SJCRH30 (cell line): Measurements from ENCODE around the gene DIPK1B. TPM values are rescaled to one million over a fixed set of nuclear protein-coding genes. Genes with fewer than 3 reads are reported as not detected.

Experiments used
- DNase-seq, 2 experiments: peaks; one replicate each; pipeline ENCODE4 v3.0.0-alpha.2; 2015 to 2020
- H3K27ac ChIP-seq: fragments of 250-450 bp; sonication (Bioruptor Pico); 2 replicates; pipeline ENCODE4 v1.5.1; 2020; ENCODE audit warnings: mild to moderate bottlenecking, moderate library complexity
- H3K27me3 ChIP-seq: fragments of 250-450 bp; sonication (Bioruptor Pico); 2 replicates; pipeline ENCODE4 v1.5.1; 2020; ENCODE audit warnings: mild to moderate bottlenecking, moderate library complexity
- H3K36me3 ChIP-seq: fragments of 250-450 bp; sonication (Bioruptor Pico); 2 replicates; pipeline ENCODE4 v1.5.1; 2020; ENCODE audit warnings: mild to moderate bottlenecking, moderate library complexity
- H3K4me1 ChIP-seq: fragments of 250-450 bp; sonication (Bioruptor Pico); 2 replicates; pipeline ENCODE4 v1.5.1; 2020; ENCODE audit warnings: mild to moderate bottlenecking, moderate library complexity
- H3K4me3 ChIP-seq: fragments of 250-450 bp; sonication (Bioruptor Pico); 2 replicates; pipeline ENCODE4 v1.5.1; 2020; ENCODE audit warnings: mild to moderate bottlenecking, moderate library complexity
- H3K9me3 ChIP-seq: fragments of 250-450 bp; sonication (Bioruptor Pico); replicated peaks from 2 replicates; pipeline ENCODE4 v1.5.1; 2020; ENCODE audit warnings: mild to moderate bottlenecking, moderate library complexity
- total RNA-seq: library from RNA; depleted of rRNA; stranded (reverse); fragments of >200 nt; shearing (Covaris generic); gene quantifications from 2 replicates; pipeline ENCODE4 v1.2.3, GENCODE V29; 2014; rRNA removed

Gene DIPK1B
- total RNA-seq: 5.0 and 6.1 TPM in 2 replicates

- no peaks in the 10 kb centered on the region for H3K36me3 ChIP-seq
- no peak within 1 kb of the TSS for H3K27ac ChIP-seq
- H3K4me1 ChIP-seq: peaks cover 27% of the 10 kb centered on the region
- H3K9me3 ChIP-seq: no peaks in the 10 kb centered on the region
- H3K4me3 ChIP-seq: peak within 1 kb of the TSS; percentile 49
- peaks cover 42% of the 10 kb centered on the region for H3K27me3 ChIP-seq
- peak; percentile 26 to 52 for DNase-seq
Observed at GRCh38 chr9:136711751-136712689, at the start of gene DIPK1B. DIPK1B (plus strand) TSS chr9:136712572; CDS start chr9:136712666, 94 bp downstream.

GRCh38 chr9:136662656-136663581 is 49.5 kb upstream of the DIPK1B start, which contains the start of gene EGFL7:
EGFL7 (plus strand) TSS chr9:136662916; CDS start chr9:136668283, 5,367 bp downstream.
- DNase-seq: no peak
- no peaks in the 10 kb centered on the region for H3K36me3 ChIP-seq
- H3K27me3 ChIP-seq: peaks cover 87% of the 10 kb centered on the region
- no peak within 1 kb of the TSS for H3K27ac ChIP-seq
- H3K9me3 ChIP-seq: no peaks in the 10 kb centered on the region
- H3K4me1 ChIP-seq: peaks cover 29% of the 10 kb centered on the region
- H3K4me3 ChIP-seq: no peak within 1 kb of the TSS

- Histone ChIP-seq H3K27me3 (peaks cover 87% of the 10 kb centered on the region), H3K4me1 (peaks cover 35% of the 10 kb centered on the region), H3K27ac (no peak overlapping the region), H3K36me3 (no peaks in the 10 kb centered on the region), H3K9me3 (no peaks in the 10 kb centered on the region), H3K4me3 (no peak overlapping the region)
- no peak for DNase-seq
Observed at GRCh38 chr9:136664000-136664915, 48.1 kb upstream of the DIPK1B start.

- H3K4me1 ChIP-seq: peaks cover 35% of the 10 kb centered on the region
- no peak overlapping the region for H3K4me3 ChIP-seq
Observed at GRCh38 chr9:136665111-136665703, 47.2 kb upstream of the DIPK1B start.

DNA sequence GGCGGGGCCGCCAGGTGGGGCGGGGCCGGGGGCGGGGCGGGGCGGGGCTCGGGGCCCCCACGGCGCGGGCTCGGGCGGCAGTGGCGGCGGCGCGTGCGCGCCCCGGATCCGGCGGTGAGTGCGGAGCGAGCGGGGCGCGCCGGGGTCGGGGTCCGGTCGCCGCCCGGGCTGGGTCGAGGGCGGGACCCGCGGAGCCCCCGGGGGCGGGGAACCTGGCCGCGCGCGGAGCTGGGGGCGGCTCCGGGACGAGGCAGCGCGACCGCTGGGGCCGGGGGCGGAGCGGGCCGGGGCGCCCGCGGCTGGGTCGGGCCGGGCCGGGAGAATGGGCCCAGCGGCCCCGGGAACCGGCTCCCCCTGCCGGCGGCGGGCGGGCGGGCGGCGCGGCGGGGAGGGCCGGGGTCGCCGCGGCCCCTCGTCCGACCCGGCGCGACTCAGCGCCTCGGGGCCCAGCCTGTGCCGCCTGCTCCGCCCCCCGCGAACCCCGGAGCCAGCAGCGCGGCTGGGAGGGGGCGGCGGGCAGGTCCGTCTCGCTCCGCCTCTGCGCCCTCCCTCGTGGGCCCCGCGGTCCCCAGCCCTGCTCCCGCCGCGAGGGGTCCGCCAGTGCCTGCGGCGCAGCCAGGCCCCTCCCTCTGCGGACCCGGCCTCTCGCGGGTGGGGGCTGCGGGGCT is 46.5 kb upstream of the DIPK1B start:
- DNase-seq: no peak
- Histone ChIP-seq H3K4me1 (peaks cover 35% of the 10 kb centered on the region), H3K4me3 (peak overlapping the region; percentile 27; the same call in 1 of the 2 replicates), H3K36me3 (no peaks in the 10 kb centered on the region), H3K27ac (no peak overlapping the region), H3K27me3 (peaks cover 86% of the 10 kb centered on the region), H3K9me3 (no peaks in the 10 kb centered on the region)

More at GRCh38 chr9:136665111-136665703, 47.2 kb upstream of the DIPK1B start:
- peaks cover 87% of the 10 kb centered on the region for H3K27me3 ChIP-seq
- H3K36me3 ChIP-seq: no peaks in the 10 kb centered on the region
- H3K9me3 ChIP-seq: no peaks in the 10 kb centered on the region
- no peak for DNase-seq
- H3K27ac ChIP-seq: no peak overlapping the region

GRCh38 chr9:136666372-136667213 is 45.8 kb upstream of the DIPK1B start:
- H3K4me3 ChIP-seq: peak overlapping the region; percentile 27; the same call in 1 of the 2 replicates
- H3K27me3 ChIP-seq: peaks cover 78% of the 10 kb centered on the region
- no peaks in the 10 kb centered on the region for H3K36me3 ChIP-seq
- no peak for DNase-seq
- no peak overlapping the region for H3K27ac ChIP-seq
- H3K4me1 ChIP-seq: peaks cover 35% of the 10 kb centered on the region
- no peaks in the 10 kb centered on the region for H3K9me3 ChIP-seq

- Histone ChIP-seq H3K4me1 (peaks cover 35% of the 10 kb centered on the region), H3K9me3 (no peaks in the 10 kb centered on the region), H3K27me3 (peaks cover 70% of the 10 kb centered on the region), H3K4me3 (no peak overlapping the region), H3K27ac (no peak overlapping the region), H3K36me3 (no peaks in the 10 kb centered on the region)
- no peak for DNase-seq
Observed at GRCh38 chr9:136667214-136667939, 45.0 kb upstream of the DIPK1B start.

- Histone ChIP-seq H3K27me3 (peaks cover 63% of the 10 kb centered on the region), H3K36me3 (no peaks in the 10 kb centered on the region), H3K9me3 (no peaks in the 10 kb centered on the region), H3K4me1 (peaks cover 35% of the 10 kb centered on the region), H3K4me3 (no peak overlapping the region), H3K27ac (no peak overlapping the region)
- peak; percentile 47 to 50 for DNase-seq
Observed at GRCh38 chr9:136667940-136668760, 44.2 kb upstream of the DIPK1B start.

DNA sequence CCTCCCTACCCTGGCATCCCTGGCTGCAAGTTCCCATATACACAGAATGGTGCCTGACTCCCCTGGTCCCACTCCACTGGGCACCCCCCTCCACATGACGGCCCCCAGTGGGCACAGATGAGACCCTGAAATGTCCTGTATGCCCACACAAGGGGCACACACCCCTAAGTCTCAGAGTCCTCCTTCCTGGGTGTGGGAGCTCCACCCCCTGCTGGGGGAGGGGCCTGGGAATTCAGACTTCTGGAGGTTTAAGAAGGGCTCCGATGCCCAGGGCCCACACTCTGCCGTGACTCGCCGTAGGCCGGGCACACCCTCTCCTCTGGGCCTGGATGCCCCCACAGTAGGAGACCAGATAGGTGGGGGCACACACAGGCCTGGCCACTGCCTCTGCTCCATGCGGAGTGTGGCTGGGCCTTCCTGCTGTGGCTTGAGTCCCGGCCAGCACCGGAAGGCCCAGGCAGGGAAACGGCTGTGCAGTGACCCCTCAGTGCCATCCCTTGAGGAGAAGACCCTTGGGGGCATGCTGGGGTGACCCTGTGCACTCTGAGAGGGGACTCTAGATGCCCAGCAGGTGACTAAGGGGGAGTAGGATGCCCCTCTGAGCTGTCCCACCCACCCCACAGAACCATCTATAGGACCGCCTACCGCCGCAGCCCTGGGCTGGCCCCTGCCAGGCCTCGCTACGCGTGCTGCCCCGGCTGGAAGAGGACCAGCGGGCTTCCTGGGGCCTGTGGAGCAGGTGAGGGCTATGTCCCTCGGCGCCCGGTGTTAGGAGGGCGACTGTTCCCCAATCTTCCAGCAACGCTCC is 43.2 kb upstream of the DIPK1B start:
- Histone ChIP-seq H3K9me3 (no peaks in the 10 kb centered on the region), H3K4me1 (peaks cover 31% of the 10 kb centered on the region), H3K27ac (no peak overlapping the region), H3K27me3 (peaks cover 55% of the 10 kb centered on the region), H3K36me3 (no peaks in the 10 kb centered on the region), H3K4me3 (no peak overlapping the region)
- no peak for DNase-seq

- Histone ChIP-seq H3K4me3 (no peak overlapping the region), H3K4me1 (peaks cover 24% of the 10 kb centered on the region)
Observed at GRCh38 chr9:136669791-136670464, 42.4 kb upstream of the DIPK1B start.

More at GRCh38 chr9:136669791-136670464, 42.4 kb upstream of the DIPK1B start:
- peaks cover 48% of the 10 kb centered on the region for H3K27me3 ChIP-seq
- H3K9me3 ChIP-seq: no peaks in the 10 kb centered on the region
- no peak for DNase-seq
- no peak overlapping the region for H3K27ac ChIP-seq
- H3K36me3 ChIP-seq: no peaks in the 10 kb centered on the region
